GM18907 (cell line): ENCODE data around the gene HDAC8.

Source experiments
- ATAC-seq: cut with Tn5 transposase; IDR thresholded peaks from one replicate; pipeline ENCODE4 v1.9.1; 2021; ENCODE audit warnings: mild to moderate bottlenecking, moderate library complexity; ENCODE audit not compliant: unreplicated experiment

The HDAC8 gene

DNA sequence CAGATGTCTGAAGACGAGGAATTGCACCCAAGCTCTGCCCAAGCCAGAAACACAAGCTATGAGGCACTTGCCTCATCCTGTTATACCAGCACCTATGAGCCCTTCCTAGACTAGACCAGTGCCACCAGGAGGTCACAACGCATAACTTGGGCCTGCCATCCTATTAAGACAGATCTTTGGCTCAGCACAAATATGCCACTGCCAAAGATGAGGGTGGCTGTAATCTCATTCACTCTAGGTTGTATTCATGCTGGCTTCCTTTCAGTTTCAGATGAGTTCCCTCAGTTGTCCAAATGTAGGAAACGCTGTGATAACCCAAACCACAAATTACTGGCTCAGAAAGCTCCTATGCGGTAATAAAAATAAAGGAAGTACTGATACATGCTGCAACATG, 190.4 kb downstream of the HDAC8 start:
- no peak for ATAC-seq

DNA sequence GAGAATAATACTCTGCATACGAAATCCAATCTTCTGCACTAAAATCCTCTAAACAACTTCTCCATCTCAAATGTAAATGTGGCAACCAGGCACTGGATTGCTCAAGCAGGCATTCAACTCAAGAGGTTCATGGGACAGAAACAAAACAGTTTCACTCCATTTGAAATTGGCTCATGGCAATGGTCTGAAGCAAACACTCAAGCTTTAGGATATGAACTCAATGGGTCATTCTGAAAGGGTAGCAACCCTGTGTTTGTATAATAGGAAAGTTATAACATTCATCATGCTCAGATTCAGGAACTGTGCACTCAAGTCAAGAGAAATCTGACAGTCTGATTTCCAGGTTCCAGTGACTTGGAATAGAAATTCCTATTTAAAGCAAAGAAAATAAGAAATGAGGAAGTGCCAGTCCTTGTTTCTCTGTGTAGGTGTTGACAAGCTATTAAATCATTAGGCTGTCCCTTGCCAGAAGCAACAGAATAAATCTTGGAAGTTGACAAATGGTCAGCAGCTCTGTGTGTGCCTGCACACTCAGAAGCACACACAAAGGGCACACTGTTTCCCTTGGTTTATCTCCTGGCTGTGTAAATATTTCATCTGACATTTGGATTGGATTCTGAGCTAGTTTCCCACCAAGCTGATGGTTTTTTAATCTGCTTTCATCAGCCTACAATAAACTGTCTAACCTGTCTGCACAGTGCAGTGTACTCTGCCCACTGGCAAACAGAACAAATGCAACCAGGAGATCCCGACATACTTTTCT, 191.0 kb downstream of the HDAC8 start:
- ATAC-seq = no peak

DNA sequence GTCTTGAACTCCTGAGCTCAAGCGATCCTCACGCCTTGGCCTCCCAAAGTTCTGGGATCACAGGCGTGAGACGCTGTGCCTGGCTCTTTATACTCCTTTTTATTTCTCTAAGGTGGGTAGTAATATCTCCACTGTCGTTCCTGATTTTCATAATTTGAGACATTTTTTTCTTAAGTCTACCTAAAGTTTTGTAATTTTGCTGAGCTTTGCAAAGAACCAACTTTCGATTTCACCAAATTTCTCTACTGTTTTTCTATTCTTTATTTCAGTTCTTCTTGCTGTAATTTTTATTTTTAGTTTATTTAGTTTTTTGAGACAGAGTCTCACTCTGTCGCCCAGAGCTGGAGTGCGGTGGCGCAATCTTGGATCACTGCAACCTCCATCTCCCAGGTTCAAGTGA, 196.5 kb downstream of the HDAC8 start:
- no peak for ATAC-seq

DNA sequence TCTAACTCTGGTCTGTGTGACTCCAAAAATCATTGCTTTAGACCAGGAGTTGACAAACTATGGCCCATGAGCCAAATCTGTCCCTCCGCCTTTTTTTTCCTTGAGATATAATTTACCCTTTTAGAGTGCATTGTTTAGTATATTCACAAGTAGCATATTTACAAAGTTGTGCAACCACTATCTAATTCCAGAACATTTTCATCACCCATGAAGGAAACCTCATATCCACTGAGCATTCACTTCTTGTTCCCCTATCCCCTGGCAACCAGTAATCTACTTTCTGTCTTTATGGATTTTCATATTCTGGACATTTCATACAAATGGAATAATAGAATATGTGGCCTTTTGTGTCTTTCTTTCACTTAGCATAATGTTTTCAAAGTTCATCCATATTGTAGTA, 199.5 kb downstream of the HDAC8 start:
- no peak for ATAC-seq

- ATAC-seq = no peak
Measured at GRCh38 chrX:72372735-72373134, 199.9 kb downstream of the HDAC8 start.

DNA sequence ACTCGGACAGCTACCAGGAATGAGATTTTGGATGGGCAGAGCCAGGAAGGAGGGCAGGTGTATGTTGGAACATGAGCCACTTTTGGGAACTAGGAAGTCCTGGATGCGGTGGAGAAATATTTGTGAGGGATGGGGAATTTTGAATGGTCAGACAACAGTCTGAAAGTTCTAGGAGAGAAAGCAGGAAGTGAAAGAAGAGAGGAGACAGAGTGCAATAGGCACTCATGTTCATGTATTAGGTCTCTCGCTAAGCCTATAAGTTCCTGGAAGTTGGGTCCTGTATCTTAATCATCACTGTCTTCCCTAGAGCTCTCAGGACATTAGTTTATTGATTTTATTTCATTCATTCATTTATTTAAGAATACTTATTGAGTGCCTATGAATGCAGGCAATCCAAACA, 201.2 kb downstream of the HDAC8 start:
- ATAC-seq = no peak

- no peak for ATAC-seq
Measured at GRCh38 chrX:72368796-72369195, 203.8 kb downstream of the HDAC8 start.

DNA sequence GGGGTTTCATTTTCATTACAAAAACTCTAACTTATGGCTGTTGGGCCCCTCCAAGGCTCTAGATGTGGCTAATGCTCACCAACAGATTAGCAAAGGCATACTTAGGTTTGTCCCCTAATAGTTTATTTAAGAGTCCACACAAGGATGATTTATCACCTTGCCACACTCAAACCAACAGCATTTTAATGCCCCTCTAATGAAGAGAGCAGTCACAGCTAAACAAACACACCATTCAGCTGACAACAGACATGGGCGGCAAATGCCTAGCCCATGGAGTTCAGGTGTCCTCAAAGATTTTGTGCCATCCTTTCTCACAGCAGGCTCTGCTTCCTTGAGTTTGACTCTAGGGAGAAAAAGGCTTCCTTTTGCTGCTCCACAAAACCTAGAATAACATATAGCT, 205.1 kb downstream of the HDAC8 start:
- no peak for ATAC-seq

DNA sequence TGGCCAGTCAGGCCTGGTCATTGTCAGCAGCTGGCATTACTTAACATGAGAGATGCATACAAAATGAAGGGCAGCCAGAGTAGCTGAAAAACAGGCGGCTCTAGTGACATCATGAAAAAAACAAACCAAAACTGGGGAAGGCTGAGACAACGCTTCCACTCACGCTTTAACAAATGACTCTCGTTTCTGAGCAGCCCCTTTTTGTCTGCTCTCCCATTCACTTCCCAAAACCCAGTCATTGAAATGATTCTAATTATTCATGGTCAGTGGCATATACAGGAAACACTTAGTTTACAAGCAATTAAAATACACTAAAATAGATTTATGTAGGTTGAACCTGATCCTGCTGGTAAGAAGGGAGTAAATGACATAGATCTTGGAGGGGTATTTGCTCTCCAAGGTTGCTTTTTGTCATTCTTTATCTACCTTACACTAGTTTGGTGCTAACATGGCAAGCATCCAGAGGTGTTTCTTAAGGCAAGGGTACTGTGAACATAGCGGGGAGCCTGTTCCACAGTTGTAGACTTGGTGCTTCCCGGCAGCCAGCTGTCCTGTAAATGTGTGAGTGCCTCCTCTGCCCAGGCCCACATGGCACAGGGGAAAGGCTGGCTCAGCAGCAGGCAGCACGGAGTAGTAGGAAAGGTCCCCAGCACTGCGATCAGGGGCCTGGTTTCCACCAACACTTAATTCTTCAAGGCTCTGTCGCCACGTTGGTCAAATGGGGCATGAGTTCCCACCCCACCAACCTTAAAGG, 205.8 kb downstream of the HDAC8 start:
- no peak for ATAC-seq

DNA sequence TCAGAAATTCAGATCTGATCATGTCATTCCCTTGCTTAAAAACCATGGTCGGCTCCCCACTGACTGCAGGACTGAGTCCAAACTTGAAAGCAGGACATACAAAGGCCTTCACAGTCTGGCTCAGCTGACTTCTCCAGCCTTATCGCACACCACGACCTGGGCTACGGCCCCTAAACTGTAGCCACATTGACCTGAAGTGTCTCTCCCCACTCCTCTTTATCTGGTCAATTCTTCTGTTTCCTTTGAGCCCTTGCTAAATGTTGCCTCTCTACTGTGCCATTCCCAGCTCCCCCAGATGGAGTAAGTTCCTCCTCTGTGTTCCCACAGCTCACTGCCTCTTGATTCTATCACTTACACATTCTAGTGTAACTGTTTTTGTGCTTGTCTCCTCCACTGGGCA, 206.5 kb downstream of the HDAC8 start:
- no peak for ATAC-seq

- ATAC-seq = no peak
Measured at GRCh38 chrX:72365126-72365525, 207.5 kb downstream of the HDAC8 start.

GRCh38 chrX:72360326-72360725, 212.3 kb downstream of the HDAC8 start:
- ATAC-seq = no peak

DNA sequence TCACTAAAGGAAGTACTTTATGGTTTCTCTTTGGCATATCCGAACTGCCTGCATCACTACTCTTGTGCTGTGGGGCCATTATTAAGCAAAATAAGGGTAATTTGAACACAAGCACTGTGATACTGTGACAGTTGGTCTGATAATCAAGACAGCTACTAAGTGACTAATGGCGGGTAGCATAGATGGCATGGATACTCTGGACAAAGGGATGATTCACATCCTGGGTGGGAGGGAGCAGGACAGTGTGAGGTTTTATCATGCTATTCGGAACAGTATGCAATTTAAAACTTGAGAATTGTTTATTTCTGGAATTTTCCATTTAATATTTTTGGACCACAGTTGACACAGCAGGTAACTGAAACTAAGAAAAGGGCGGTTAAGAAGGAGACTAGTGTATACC, 214.3 kb downstream of the HDAC8 start:
- no peak for ATAC-seq

DNA sequence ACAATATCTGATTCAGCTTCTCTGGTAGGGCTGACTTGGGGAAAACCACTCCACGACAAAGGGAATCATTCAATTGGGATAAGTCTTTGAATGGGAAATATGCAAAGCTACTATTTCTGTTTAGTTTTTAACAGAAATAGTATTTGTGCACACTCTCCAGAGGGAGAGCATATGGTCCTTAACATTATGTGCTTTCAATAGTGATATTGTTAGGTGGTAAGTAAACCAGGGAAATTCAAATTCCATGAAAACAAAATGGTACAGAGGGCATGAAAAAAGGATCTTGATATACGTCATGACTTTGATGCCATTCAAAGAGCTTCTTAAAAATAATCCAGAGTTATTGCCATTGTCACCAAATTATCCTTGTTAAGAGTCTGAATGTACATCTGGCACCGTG, 219.9 kb downstream of the HDAC8 start:
- no peak for ATAC-seq

DNA sequence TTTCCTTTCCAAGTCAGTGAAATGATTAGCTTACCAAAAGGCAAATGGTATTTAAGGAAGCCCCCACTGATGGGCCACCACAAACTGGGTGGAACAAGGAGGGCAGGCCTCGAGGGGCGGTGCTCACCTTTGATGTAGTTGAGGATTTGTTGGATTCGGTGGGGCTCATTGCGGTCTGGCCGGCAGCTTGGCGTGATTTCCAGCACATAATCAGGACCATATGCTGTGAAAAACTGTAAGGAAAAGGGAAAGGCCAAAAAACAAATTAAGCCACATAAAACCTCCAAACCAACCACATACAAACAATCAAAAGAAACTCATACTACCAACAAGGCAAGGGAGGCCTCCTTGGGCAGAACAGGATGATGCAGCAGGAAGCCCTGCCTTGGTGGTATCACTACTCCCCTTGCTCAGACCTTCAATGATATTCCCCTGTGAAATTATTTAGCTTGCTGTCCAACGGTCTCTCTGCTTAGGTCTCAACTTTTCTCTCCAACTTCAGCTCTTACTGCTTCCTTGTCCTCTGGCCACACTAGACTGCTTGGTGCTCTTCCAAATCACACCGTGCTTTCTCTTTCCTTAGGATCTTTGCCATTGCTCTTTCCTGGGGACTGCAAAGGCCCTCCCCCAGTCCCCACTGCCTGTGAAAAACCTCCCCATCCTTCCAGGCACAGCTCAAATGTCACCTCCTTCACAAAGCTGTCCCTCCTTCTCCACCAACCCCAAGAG, 220.9 kb downstream of the HDAC8 start:
- ATAC-seq = no peak

DNA sequence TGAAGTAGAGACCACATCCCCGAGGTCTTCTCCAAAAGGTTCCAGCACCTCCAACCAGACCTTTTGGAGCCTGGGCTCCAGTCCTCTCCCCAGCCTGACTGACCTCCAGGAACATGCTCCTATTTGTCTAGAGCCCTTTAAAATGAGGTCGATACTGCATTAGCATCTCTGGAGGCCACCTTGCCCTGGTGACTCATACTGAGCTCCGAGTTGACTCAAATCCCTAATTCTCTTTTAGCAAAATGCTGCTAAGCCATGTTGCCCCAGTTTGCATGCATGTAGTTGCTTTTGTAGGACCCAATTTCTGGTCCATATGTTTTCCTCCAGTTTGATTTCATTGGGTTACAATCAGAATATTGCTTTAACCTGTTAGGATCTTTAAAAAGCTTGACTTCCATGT, 223.5 kb downstream of the HDAC8 start:
- peak; percentile 94 for ATAC-seq

DNA sequence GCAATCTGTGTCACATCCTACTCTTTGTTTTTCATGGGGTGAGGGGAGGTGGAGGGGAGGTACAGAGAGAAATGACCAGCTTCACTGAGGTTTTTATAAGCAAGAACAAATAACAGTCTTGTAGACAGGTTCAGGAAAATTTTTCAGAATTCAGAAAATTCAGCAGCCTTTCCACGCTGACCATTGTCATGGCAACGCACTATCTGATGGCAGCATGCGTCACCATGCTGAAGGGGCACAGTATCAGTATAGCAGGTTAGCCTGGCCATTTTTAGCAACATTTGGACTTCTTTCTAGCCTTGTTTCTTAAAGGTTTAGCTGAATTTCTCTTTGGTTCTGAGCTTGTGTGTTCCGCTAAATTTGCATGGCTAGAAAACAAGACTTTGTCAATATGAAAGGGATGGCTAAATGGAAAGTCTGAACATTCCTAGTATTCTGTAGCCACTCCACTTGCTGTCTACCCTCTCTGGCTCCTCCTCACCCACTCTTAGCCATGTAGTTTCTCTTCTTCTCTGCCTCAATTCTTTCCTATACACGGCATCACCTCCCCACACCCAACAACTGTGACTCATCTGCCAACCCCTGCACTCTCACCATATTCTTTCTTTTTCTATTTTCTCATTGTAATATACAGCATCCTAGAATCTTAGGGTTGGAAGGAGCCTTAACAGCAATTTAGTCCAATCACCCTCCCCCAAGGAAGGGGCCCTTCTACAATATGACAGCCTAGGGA, 224.2 kb downstream of the HDAC8 start:
- ATAC-seq = no peak

DNA sequence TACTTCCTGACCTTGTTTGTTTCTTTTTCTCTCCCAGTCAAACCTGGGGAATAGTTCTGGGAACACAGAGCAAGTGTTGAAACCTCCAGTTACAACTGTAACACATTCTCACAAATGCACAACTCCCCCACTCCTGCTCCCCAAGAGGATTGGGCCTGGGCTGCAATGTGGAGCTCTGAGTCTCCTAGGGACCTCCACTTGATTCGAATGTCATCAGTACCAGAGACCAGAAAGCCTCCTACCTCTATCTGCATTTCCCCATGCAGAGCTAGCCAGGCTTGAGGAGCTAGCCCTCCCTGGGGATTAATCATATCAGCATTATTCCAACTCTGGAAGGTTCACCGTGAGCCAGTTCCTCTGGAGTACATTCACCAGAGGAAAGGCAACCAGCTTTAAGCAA, 225.3 kb downstream of the HDAC8 start:
- no peak for ATAC-seq

DNA sequence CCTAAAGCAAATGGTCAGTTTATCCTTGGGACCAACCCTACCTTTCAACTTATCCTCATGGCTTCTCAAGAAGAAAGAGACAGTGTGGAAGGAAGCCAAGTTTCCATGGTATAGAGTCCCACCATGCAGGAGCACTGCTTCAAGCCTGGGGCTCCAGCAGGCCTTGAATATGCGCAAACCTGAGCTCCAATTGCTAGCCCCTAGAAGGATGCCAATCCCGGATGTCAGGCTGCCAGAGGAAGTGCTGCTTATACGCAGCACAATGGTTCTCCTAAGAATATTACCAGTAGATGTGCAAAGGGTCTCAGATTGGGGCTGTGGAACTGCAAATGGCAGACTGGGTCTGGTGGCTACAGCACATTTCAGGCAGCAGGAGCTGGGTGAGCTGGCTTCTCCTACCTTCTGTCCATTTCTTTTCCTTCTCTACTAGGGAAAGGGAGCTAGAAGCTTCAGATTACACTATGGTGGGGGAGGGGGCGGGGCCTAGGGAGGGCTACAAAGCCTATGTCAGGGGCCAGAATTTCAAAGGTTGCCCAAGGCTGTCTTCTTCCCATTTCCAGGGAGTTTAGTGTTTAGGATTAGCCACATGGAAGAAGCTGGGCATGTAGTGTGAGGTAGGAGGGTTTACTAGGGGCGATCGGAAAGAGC, 226.2 kb downstream of the HDAC8 start:
- no peak for ATAC-seq

GRCh38 chrX:72340626-72341025, 232.0 kb downstream of the HDAC8 start:
- no peak for ATAC-seq

GRCh38 chrX:72340041-72340440, 232.6 kb downstream of the HDAC8 start:
- ATAC-seq = no peak
